Karpas-422 (cell line): Measurements from ENCODE around the gene SLC17A7. TPM values are rescaled to one million over a fixed set of nuclear protein-coding genes. Genes with fewer than 3 reads are reported as not detected.

ENCODE experiments used
- DNase-seq: peaks from one replicate; pipeline ENCODE4 v3.0.0-alpha.2; 2015
- H2AFZ ChIP-seq: fragments of 200-600 bp; sonication (generic); 2 replicates; pipeline ENCODE4 v1.6.1; 2014; ENCODE audit warnings: antibody characterized with exemption, low read length, mixed read lengths
- H3K27ac ChIP-seq: fragments of 200-600 bp; sonication (generic); 2 replicates; pipeline ENCODE4 v1.5.1; 2014; ENCODE audit warnings: mild to moderate bottlenecking, low read length, moderate library complexity
- H3K27me3 ChIP-seq: fragments of 200-600 bp; sonication (generic); 2 replicates; pipeline ENCODE4 v1.6.1; 2014; ENCODE audit warnings: low read length, mixed read lengths
- H3K36me3 ChIP-seq: fragments of 200-600 bp; sonication (generic); 2 replicates; pipeline ENCODE4 v1.6.1; 2014; ENCODE audit warnings: low read length, mixed read lengths; ENCODE audit not compliant: insufficient read depth
- H3K4me1 ChIP-seq: fragments of 200-600 bp; sonication (generic); 2 replicates; pipeline ENCODE4 v1.6.1; 2014; ENCODE audit warnings: mild to moderate bottlenecking, low read length, mixed read lengths
- H3K4me2 ChIP-seq: fragments of 200-600 bp; sonication (generic); 2 replicates; pipeline ENCODE4 v1.6.1; 2014; ENCODE audit warnings: low read length, low read depth, mild to moderate bottlenecking; ENCODE audit not compliant: poor library complexity, severe bottlenecking
- H3K4me3 ChIP-seq: fragments of 200-600 bp; sonication (generic); 2 replicates; pipeline ENCODE4 v1.5.1; 2014; ENCODE audit warnings: mild to moderate bottlenecking, antibody characterized with exemption, low read length, mixed read lengths
- H3K79me2 ChIP-seq: fragments of 200-600 bp; sonication (generic); 2 replicates; pipeline ENCODE4 v1.6.1; 2014; ENCODE audit warnings: mild to moderate bottlenecking, low read length, mixed read lengths
- H3K9ac ChIP-seq: fragments of 200-600 bp; sonication (generic); 2 replicates; pipeline ENCODE4 v1.6.0; 2014; ENCODE audit warnings: low read length
- H3K9me2 ChIP-seq: fragments of 200-600 bp; sonication (generic), shearing (Covaris generic); replicated peaks from 2 replicates; pipeline ENCODE4 v1.6.0; 2014; ENCODE audit warnings: mild to moderate bottlenecking, low read length, moderate library complexity; ENCODE audit not compliant: insufficient read depth
- H3K9me3 ChIP-seq: fragments of 300-700, 200-600 bp; sonication (generic); 2 replicates; pipeline ENCODE4 v1.6.1; 2014; ENCODE audit warnings: low read length, mixed read lengths
- H4K20me1 ChIP-seq: fragments of 200-600 bp; sonication (generic); 2 replicates; pipeline ENCODE4 v1.6.1; 2014; ENCODE audit warnings: mild to moderate bottlenecking, antibody characterized with exemption, low read length, low read depth; ENCODE audit not compliant: insufficient read depth
- total RNA-seq: library from RNA; depleted of rRNA; stranded (reverse); fragments of >200 nt; shearing (Covaris generic); gene quantifications from 2 replicates; pipeline ENCODE4 v1.2.3, GENCODE V29; 2014; ENCODE audit warnings: low replicate concordance

SLC17A7 gene
- total RNA-seq, 1 experiment from 2014 or later: 0.63 TPM

DNA sequence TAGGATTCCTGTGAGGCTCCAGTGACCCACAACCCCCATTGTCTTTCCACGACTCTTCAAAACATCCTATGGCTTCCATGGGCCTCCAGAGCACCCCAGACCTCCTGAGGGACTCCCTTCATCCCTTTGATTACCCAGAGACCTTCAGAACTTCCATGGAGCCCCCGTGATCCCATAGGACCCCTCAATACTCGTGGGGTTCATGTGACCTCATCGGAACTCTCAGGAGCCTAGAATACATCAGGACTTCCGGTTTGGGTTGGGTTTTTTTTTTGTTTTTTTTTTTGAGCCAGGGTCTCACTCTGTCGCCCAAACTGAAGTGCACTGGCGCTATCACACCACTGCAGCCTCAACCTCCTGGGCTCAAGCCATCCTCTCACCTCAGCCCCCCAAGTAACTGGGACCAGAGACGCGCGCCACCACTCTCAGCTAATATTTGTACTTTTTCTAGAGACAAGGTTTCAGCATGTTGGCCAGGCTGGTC is 12.5 kb upstream of the SLC17A7 start:
- Histone ChIP-seq H3K4me1 (peaks cover 32% of the 10 kb centered on the region), H3K9me3 (no peaks in the 10 kb centered on the region), H3K79me2 (peaks cover 50% of the 10 kb centered on the region), H3K27me3 (no peaks in the 10 kb centered on the region), H3K27ac (peak overlapping the region; percentile 95), H2AFZ (no peak overlapping the region), H3K4me2 (peak overlapping the region; percentile 99), H3K9ac (peak overlapping the region; percentile 99), H3K4me3 (peak overlapping the region; percentile 96), H3K36me3 (peaks cover 21% of the 10 kb centered on the region; the same call in 1 of the 2 replicates), H3K9me2 (no peaks in the 10 kb centered on the region), H4K20me1 (no peaks in the 10 kb centered on the region)
- peak; percentile 83 for DNase-seq

- H3K9me2 ChIP-seq: no peaks in the 10 kb centered on the region
- no peaks in the 10 kb centered on the region for H3K27me3 ChIP-seq
- H3K36me3 ChIP-seq: peaks cover 26% of the 10 kb centered on the region; the same call in 1 of the 2 replicates
- peak; percentile 100 for DNase-seq
- H3K9ac ChIP-seq: peak within 1 kb of the TSS; percentile 99
- H3K27ac ChIP-seq: peak within 1 kb of the TSS; percentile 95
- H3K4me1 ChIP-seq: peaks cover 32% of the 10 kb centered on the region
- peak within 1 kb of the TSS; percentile 99 for H3K4me2 ChIP-seq
- peak within 1 kb of the TSS; percentile 38; the same call in 1 of the 2 replicates for H2AFZ ChIP-seq
- peaks cover 50% of the 10 kb centered on the region for H3K79me2 ChIP-seq
- H3K4me3 ChIP-seq: peak within 1 kb of the TSS; percentile 96
- H4K20me1 ChIP-seq: no peaks in the 10 kb centered on the region
- no peaks in the 10 kb centered on the region for H3K9me3 ChIP-seq
Measured at GRCh38 chr19:49453013-49453756, 11.9 kb upstream of the SLC17A7 start, which contains the start of gene ALDH16A1. TSS of gene ALDH16A1 (plus strand) at chr19:49453225. CDS start at chr19:49453332, 107 bp downstream.

DNA sequence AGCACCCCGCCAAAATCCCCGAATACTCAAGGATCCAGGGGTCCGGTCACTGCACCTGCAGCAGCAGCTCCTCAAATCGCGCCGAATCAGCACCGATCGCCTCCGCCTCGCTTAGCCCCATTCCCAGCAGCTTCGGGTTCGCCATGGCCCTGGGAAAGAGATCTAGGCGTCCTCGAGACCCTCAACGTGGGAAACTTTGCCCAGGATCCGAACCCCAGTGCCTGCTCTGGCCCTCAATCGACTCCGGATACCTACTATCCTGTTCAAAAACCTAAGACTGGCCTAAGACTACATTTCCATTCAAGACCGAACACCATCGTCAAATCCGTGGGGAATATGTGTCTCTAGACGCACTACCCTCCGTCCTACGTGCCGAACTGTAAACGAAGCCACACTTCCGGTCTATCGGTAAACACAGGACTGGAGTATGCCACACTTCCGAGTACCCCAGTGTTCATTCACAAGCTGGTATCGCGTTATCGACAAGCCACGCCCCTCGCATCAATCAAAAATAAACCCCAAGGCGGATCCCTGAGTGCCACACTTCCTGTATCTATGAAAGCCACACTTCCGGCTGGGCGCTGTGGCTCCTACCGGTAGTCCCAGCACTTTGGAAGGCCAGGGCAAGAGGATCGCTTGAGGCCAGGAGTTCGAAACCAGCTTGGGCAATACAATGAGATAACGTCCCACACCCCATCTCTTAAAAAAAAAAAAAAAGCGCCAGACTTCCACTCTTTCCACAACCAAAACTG is 10.3 kb upstream of the SLC17A7 start, which contains the start of gene PIH1D1:
PIH1D1 (minus strand) TSS at position 385 of the 752 bp plus-strand sequence; CDS start at position 145, 240 bp downstream.
- H3K9ac ChIP-seq: peak within 1 kb of the TSS; percentile 99
- DNase-seq: peak; percentile 100
- H3K4me1 ChIP-seq: peaks cover 41% of the 10 kb centered on the region
- peaks cover 50% of the 10 kb centered on the region for H3K79me2 ChIP-seq
- no peaks in the 10 kb centered on the region for H3K27me3 ChIP-seq
- H3K9me2 ChIP-seq: no peaks in the 10 kb centered on the region
- peak within 1 kb of the TSS; percentile 95 for H3K27ac ChIP-seq
- peak within 1 kb of the TSS; percentile 99 for H3K4me2 ChIP-seq
- H3K36me3 ChIP-seq: peaks cover 32% of the 10 kb centered on the region; the same call in 1 of the 2 replicates
- H4K20me1 ChIP-seq: 0 out of 2 replicates have a peak, but pooled peaks cover 3% of the 10 kb centered on the region
- no peaks in the 10 kb centered on the region for H3K9me3 ChIP-seq
- H2AFZ ChIP-seq: peak within 1 kb of the TSS; percentile 56; the same call in 1 of the 2 replicates
- peak within 1 kb of the TSS; percentile 96 for H3K4me3 ChIP-seq

DNA sequence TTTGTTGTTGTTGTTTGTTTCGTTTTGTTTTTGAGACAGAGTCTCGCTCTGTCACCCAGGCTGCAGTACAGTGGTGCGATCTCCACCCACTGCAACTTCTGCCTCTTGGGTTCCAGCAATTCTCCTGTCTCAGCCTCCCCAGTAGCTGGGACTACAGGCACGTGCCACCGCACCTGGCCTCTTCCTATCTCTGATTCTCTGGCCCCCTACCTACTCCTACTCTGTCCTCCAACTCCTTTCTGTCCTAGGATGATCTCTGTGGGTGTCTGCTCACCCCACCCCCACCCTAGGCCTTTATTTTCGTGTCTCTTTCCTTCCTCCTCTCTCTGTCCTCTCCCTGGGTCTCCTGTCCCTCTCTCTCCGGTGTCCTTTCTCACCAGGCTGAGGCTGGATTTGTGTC is 9.1 kb upstream of the SLC17A7 start:
- DNase-seq: no peak
- Histone ChIP-seq H4K20me1 (0 out of 2 replicates have a peak, but pooled peaks cover 3% of the 10 kb centered on the region), H3K9me2 (no peaks in the 10 kb centered on the region), H3K36me3 (peaks cover 26% of the 10 kb centered on the region; the same call in 1 of the 2 replicates), H3K79me2 (peaks cover 39% of the 10 kb centered on the region), H3K9me3 (no peaks in the 10 kb centered on the region), H3K27ac (peak overlapping the region; percentile 82; the same call in 1 of the 2 replicates), H2AFZ (no peak overlapping the region), H3K4me3 (peak overlapping the region; percentile 96), H3K4me2 (peak overlapping the region; percentile 99), H3K9ac (peak overlapping the region; percentile 95), H3K4me1 (peaks cover 42% of the 10 kb centered on the region), H3K27me3 (no peaks in the 10 kb centered on the region)

DNA sequence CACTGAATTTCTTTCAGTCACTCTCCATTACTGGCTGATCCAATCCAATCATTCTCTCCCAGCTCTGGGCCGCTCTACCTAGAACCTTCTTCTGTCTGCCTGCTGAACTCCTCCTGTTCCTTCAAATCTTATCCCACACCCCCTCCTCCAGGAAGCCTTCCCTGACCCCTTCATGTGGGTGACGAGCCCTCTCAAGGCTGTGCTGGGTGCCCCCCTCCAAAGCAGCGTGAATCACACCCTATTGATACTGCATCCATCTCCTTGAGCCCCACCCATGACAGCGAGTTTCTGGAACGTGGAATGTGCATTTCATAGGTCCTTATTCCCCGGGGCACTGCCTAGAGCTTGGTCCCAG is 7.1 kb upstream of the SLC17A7 start:
- H3K9ac ChIP-seq: no peak overlapping the region

GRCh38 chr19:49447485-49448431 is 6.4 kb upstream of the SLC17A7 start:
- Histone ChIP-seq H3K4me1 (peaks cover 35% of the 10 kb centered on the region), H2AFZ (no peak overlapping the region), H3K9me2 (no peaks in the 10 kb centered on the region), H3K9me3 (no peaks in the 10 kb centered on the region), H3K27ac (no peak overlapping the region), H3K9ac (no peak overlapping the region), H3K79me2 (peaks cover 22% of the 10 kb centered on the region), H3K4me2 (no peak overlapping the region), H4K20me1 (0 out of 2 replicates have a peak, but pooled peaks cover 3% of the 10 kb centered on the region), H3K4me3 (no peak overlapping the region), H3K36me3 (peaks cover 26% of the 10 kb centered on the region; the same call in 1 of the 2 replicates), H3K27me3 (no peaks in the 10 kb centered on the region)
- peak; percentile 97 for DNase-seq

More for the DNA sequence above, 7.1 kb upstream of the SLC17A7 start:
- H3K9me3 ChIP-seq: no peaks in the 10 kb centered on the region
- H4K20me1 ChIP-seq: 0 out of 2 replicates have a peak, but pooled peaks cover 3% of the 10 kb centered on the region
- no peak overlapping the region for H3K4me3 ChIP-seq
- H3K79me2 ChIP-seq: peaks cover 22% of the 10 kb centered on the region
- H3K36me3 ChIP-seq: peaks cover 26% of the 10 kb centered on the region; the same call in 1 of the 2 replicates
- DNase-seq: no peak
- no peak overlapping the region for H3K27ac ChIP-seq
- no peaks in the 10 kb centered on the region for H3K27me3 ChIP-seq
- no peak overlapping the region for H2AFZ ChIP-seq
- H3K9me2 ChIP-seq: no peaks in the 10 kb centered on the region
- H3K4me2 ChIP-seq: no peak overlapping the region
- peaks cover 31% of the 10 kb centered on the region for H3K4me1 ChIP-seq

GRCh38 chr19:49445997-49446396 is 4.7 kb upstream of the SLC17A7 start:
- H2AFZ ChIP-seq: no peak overlapping the region
- H3K9me3 ChIP-seq: no peaks in the 10 kb centered on the region
- H4K20me1 ChIP-seq: 0 out of 2 replicates have a peak, but pooled peaks cover 3% of the 10 kb centered on the region
- H3K27me3 ChIP-seq: no peaks in the 10 kb centered on the region
- no peak for DNase-seq
- peaks cover 26% of the 10 kb centered on the region; the same call in 1 of the 2 replicates for H3K36me3 ChIP-seq
- H3K4me3 ChIP-seq: no peak overlapping the region
- no peak overlapping the region for H3K27ac ChIP-seq
- H3K4me1 ChIP-seq: peaks cover 31% of the 10 kb centered on the region
- H3K79me2 ChIP-seq: peaks cover 17% of the 10 kb centered on the region
- no peaks in the 10 kb centered on the region for H3K9me2 ChIP-seq
- no peak overlapping the region for H3K4me2 ChIP-seq
- H3K9ac ChIP-seq: no peak overlapping the region
